GM12873 (cell line): ENCODE data around the gene COL18A1.

ENCODE experiments used
- CTCF ChIP-seq: IDR thresholded peaks from 2 replicates; pipeline ENCODE4 v1.5.1; 2012; ENCODE audit warnings: low read depth, mild to moderate bottlenecking, moderate library complexity, low read length, control low read depth; ENCODE audit not compliant: insufficient read depth; ENCODE audit errors: missing control alignments

The COL18A1 gene

GRCh38 chr21:45410865-45411809 lies 6.2 kb downstream of the COL18A1 start:
- TF ChIP-seq CTCF = no peak

- TF ChIP-seq CTCF = no peak
Measured at GRCh38 chr21:45411810-45412206, 6.8 kb downstream of the COL18A1 start.

- no peak for TF ChIP-seq CTCF
Measured at GRCh38 chr21:45412491-45412890, 7.5 kb downstream of the COL18A1 start.

- TF ChIP-seq CTCF = no peak
Measured at GRCh38 chr21:45412909-45413611, 8.1 kb downstream of the COL18A1 start.

- TF ChIP-seq CTCF = no peak
Measured at GRCh38 chr21:45413922-45414321, 9.0 kb downstream of the COL18A1 start.

GRCh38 chr21:45414396-45415187 lies 9.6 kb downstream of the COL18A1 start:
- TF ChIP-seq CTCF = no peak
